Measurements from ENCODE around the gene KIAA0319L.
"Not testable (repeated sequence)": the region's sequence is repeated elsewhere in the genome, so short reads cannot be mapped to it uniquely, and the experiment has no call there.

KIAA0319L gene

DNA sequence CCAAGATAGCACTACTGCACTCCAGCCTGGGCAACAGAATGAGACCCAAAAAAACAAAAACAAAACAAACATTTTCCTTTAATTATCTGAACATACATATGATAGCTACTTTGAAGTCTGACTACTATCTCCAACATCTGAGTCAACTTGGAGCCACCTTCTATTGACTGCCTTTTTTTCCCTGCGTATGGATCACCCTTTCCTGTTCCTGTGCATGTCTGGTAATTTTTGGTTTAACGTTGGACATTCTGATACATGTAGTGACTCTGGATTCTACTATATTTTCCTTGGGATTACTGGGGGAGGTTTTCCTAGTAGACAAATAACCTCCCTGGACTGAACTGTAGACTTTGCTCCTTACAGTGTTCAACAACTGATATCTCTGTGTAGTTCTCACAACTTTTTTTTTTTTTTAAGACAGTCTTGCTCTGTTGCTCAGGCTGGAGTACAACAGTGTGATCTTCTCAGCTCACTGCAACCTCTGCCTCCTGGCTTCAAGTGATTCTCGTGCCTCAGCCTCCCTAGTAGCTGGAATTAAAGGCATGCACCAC, 70.3 kb downstream of the KIAA0319L start:
- DNase-seq (ENCODE audit: low read depth), result no peak

DNA sequence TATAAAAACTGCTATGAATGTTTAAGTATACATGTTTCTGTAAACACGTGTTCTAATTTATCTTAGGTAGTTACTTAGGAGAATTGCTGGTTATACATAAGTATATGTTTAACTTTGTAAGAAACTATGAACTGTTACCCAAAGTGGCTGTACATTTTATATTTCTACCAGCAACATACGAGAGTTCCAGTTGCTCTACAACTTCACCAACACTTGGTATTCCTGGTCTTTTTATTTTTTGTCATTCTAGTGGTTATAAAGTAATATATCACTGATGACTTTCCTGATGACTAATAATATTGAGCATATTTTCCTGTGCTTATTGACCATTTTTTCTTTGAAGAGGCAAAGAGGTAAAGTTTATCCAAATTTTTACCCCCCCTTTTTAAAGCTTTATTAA, 76.0 kb downstream of the KIAA0319L start:
- DNase-seq (ENCODE audit: low read depth), result no peak

DNA sequence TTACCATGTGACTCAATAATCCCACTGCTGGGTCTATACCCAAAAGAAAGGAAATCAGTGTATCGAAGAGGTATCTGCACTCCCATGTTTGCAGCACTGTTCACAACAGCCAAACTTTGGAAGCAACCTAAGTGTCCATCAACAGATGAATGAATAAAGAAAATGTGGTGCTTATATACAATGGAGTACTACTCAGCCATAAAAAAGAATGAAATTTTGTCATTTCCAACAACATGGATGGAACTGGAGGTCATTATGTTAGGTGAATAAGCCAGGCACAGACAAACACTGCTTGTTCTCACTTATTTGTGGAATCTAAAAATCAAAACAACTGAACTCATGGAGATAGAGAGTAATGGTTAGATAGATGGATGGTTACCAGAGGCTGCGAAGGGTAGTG, 79.3 kb downstream of the KIAA0319L start:
- no peak for DNase-seq (ENCODE audit: low read depth)

DNA sequence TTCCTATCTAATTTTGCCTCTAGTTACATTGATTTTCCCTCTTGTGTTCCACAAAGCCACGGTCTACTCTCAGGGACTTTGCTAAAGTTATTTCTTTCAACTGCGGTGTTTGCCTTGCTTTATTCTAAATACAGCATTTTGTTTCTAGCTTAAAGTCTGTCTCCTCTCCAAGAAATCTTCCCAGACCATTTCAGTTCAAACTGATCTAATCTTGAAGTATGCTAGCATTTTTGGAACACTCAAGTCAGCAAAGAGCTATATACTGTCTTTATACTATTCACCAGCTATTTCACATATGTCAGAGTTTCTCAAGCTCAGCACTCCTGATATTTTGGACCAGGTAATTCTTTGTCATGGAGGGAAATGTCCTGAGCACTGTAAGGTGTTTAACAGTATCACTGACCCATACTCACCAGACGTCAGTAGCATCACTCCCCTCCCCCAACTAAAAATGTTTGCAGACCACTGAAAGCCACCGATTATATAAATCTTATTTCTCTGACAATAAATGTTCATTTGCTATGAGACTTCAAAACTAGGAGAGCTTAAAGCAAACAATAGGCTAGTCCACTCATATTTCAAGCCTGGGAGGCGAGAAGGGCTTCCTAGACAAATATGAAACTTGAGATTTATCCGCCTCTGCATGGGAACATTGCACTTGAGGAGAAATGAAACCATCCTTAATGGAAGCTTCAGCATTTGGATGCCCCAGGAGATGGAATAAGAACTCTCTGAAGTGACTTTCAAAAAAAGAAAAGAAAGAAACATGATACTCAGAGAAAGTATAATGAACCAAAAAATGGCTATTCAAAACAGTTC, 81.1 kb downstream of the KIAA0319L start:
- DNase-seq (ENCODE audit: low read depth), result no peak

DNA sequence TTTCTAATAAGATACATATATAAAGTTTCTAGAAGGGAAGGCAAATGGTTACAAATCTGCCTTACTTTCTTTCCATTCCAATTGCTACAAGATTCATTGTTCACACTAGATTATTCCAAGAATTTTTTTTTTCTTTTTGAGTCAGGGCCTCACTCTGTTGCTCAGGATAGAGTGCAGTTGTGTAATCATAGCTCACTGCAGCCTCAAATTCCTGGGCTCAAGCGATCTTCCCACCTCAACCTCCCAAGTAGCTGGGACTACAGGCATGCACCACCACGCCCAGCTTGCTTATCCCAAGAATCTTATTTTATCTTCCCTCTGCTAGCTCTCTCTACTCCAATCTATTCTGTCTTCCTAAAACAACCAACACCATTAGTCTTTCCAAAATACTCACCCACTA, 81.8 kb downstream of the KIAA0319L start:
- DNase-seq (ENCODE audit: low read depth), result no peak

DNA sequence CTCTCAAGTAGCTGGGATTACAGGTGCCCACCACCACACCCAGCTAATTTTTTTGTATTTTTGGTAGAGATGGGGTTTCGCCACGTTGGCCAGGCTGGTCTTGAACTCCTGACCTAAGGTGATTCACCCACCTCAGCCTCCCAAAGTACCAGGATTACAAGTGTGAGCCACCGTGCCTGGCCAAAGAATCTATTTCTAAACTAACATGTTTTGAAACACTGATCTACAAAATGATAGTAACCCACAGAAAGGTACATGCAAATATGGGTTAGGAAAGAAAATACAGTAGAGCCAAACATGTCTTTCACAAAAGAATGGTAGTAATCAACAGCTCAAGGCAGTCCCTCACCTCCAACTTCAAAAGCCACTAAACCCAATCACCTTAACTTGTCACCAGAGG, 84.0 kb downstream of the KIAA0319L start:
- not testable (repeated sequence) for DNase-seq (ENCODE audit: low read depth)

DNA sequence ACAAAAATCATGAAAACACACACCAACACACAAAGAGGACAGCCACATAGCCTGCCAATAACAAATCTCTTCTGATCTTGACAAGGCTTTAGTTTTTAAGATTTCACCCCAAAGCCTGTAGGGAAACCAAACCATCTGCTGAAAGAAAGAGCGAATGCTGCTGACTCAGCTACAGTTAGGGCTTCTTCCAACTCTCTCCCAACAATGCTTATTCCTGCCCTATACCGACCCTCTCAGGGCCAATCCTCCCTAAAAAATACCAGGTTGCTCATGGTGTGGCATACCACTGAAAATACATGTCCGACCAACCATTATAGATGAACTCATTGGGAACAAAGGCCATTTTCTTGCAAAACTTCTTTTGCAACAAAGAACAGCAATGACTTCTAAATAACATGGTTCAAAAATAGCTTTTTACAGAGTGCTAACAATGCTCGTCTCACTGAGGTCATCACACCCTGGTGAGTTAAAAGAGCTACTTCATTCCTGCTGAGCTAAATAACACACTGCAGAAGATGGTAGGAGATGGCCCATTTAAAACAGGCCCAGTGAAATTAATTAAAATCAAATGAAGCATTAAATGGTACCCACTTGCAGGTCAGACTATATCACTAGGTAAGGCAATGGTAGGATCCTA, 86.1 kb downstream of the KIAA0319L start:
- DNase-seq (ENCODE audit: low read depth), result no peak

DNA sequence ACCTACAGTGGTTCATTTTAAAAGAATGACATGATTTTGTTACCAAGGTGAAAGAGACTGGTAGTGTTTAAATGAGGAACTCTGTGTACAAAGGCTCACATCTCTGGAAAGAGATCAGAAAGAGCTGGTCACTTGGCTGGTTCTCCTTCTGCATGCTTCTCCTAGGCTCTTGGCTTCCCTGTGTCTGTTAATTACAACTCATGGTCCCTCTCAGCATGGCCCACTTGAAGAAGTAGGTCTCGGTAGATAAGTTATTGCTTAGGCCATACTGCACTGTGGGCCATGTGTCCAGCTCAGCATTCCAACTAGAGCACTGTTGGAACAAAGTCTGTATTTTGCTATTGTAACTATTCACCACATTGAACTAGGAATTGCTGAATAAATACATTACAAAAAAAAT, 91.1 kb downstream of the KIAA0319L start:
- no peak for DNase-seq (ENCODE audit: low read depth)

DNA sequence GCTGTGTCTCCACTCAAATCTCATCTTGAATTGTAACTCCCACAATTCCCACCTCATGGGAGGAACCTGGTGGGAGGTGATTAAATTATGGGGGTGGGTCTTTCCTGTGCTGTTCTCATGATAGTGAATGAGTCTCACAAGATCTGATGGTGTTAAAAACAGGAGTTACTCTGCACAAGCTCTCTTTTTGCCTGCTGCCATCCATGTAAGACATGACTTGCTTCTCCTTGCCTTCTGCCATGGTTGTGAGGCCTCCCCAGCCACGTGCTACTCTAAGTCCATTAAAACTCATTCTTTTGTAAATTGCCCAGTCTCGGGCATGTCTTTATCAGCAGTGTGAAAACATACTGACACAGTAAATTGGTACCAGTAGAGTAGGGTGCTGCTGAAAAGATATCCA, 93.5 kb downstream of the KIAA0319L start:
- not testable (repeated sequence) for DNase-seq (ENCODE audit: low read depth)

DNA sequence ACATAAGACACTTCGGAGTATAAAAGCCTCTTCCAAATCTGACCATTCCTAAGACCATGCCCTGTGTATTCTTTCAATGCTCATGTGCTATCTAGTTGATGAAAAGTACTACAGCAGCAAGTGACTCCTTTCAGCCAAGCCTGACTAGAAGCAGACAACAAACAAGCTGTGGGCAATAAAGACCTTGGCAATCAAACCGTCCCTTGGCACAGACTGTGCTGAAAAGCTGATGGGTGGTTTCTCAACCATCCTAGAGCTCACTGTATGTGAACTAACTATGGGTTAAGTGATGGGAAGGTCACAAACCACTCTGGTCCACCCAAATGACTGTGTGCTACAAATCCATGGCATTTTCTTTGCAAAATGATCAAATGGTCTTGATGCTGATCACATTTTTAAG, 94.0 kb downstream of the KIAA0319L start:
- DNase-seq (ENCODE audit: low read depth), result no peak

DNA sequence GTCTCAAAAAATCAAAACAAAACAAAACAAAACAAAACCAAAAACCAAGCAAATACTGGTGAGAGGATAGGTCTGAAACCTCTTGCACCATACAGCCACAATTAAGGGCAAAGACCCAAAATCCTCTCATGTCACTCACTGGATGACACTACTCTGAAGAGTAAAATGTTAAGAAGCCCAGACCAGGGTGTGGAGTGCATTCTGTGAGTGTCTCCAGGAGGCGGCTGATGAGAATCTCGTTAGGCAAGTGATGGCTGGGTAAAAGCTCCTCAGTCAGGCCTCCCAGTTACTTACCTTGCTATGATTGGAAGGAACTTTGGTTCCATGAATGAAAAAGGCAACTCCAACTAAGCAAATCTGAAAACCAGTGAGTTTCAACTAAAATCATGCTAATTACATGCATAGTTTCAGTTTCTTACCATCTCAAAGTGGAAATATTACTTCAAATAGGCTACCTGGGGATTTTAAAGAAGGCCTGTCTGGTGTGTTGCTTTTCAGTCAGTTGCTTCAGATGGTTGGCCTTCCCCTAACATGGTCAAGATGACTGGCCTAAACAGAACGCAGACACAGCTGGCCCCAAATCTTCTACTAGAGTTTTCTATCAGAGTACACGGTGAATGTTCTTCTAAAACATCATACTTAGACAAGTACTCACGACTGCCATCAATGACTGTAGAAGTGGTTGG, 95.1 kb downstream of the KIAA0319L start:
- no peak for DNase-seq (ENCODE audit: low read depth)

DNA sequence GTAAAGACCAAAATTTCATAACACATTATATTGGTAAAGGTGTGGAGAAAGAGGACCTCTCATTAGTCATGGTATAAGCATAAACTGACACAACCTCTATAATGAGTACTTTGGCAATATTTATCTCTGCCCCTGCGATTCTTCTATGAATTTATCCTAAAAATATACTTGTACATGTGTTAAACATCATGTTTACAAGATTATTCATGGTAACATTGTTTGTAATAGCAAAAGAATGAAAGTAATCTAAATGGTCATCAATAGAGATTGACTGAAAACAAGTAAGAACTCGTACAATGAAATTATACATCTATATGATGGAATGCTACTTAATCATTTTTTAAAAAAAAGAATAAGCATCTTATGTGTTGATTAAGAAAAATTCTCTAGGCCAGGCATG, 96.4 kb downstream of the KIAA0319L start:
- DNase-seq (ENCODE audit: low read depth), result no peak

DNA sequence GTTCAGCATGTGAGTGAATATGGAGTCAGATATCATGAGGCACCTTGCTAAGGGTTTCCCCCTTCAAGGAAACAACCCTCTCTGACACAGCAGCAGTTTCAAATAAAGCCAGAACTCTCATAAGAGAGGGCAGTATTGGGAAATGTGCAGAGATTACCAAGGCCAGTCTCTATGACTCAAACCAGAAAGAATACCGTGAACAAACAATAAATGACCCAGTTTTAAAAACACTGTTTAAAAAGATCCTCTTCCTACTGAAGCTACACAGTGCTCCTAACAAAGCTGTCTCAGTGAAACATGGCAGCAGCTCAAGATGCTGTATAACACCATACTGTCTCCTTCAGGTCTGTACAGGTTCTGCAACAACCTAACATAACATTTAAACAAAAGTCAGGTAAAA, 102.6 kb downstream of the KIAA0319L start:
- no peak for DNase-seq (ENCODE audit: low read depth)

DNA sequence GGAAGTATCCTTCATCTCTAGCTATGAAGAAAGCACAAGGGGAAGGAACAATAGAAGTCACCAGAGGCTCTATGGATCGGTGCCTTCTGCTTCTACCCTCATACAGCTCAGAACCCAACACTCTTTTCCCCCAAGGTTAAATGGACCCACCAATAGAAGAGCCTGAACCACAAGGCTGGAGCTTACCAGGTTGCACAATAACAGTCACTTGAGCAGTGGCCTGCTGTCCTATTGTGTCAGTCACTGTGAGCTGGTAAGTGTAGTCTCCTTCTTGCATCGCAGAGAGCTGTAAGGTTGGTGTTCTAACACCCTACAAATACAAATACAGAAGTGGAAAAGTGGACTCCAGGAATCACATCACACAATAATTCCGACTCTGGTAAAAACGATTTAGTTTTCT, 103.0 kb downstream of the KIAA0319L start:
- no peak for DNase-seq (ENCODE audit: low read depth)

DNA sequence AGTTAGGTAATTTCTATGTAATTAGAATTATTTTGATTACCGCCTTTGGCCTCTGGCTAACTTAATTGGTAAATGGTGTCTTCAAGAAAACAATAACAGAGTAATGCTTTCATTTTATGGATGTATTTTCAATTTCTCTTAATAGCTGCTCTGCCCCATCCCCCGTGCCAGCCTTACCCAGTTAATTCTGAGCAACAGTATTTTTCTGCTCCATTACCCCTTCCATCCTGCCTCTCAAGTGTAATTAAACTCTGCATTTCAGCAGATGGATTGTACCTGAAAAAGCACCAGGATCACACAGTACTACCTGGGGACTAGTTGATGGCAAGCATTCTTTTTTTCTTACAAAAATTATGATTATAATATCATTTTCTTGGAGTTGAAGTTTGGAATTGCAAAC, 104.2 kb downstream of the KIAA0319L start:
- no peak for DNase-seq (ENCODE audit: low read depth)

DNA sequence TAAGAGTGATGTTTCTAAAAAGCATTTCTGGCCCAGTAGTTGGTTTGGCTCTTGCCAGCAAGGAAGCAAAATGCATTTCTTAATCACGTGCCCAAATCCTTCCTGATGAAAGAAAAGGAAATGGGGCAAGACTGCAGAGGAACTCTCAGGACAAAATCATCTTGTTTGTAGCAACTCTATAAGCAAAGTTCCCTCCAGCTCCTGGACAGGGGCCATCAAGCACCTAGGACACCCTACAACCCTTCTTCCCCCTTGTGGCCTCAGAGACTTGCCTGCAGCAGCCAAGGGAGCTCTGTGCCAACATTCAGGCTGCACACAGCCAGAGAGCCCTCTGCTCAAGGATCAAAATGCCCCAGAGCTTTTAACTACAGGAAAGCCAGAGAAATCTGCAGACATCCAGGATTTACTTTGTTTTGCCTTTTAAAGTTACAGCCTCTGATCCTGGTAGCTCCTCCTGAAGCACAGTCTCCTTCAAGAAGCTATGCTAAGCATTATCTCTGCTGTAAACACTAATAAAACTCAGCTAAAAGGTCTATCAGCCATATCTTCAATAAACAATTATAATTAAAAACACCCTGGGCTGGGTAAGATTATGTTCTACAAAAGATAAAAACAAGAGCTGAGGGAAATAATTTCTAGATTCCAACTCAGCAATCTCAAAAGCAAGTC, 105.0 kb downstream of the KIAA0319L start:
- DNase-seq (ENCODE audit: low read depth), result no peak

DNA sequence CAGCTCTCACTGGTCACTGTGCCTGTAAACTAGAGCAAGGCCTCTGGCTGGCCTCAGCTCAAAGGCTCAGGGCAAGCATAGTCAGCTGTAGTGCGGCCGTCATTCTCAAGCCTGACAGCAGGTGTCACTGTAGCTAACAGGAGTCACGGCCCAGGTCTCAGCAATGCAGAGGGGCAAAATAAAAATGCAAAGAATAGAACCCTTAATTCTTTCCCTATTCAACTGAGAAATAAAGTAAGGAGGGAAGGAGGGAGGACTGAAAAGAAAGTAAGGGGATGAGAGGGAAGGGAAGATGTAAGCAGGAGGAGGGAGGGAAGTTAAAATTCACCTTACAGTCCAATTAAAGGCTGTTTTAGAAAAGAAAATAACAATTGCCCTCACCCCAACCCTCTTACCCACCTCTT, 106.1 kb downstream of the KIAA0319L start:
- peak; percentile 58 for DNase-seq (ENCODE audit: low read depth)

DNA sequence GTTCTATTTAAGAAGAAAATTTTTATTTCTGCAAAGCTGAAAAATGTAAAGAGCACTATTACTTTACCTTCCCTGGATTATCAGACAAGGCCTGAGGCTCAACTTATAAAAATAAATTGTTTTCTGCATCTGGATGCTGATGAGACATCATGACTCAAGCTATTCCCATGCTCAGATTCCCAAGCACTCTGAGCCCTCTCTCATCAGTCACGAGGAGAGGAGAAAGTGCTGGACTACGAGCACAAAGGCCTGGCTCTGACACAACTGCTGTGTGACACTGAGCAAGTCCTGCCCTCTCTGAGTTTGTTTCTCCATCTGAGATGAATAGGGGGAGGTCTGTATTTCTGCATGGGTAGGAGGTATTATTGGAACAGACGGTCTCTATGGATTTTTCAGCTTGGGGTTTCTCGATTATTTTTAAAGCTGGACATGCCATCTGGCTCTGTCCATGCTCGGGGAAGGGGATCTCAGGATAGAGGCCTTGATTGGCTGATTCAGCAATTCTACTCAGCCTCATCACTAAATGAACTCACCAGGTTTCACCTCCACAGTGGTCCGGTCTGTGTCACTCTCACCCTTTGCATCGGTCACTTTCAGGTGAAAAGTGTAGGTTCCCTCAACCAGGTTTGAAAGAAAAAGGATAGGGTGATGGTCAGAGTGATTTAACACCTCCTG, 107.7 kb downstream of the KIAA0319L start:
- no peak for DNase-seq (ENCODE audit: low read depth)

DNA sequence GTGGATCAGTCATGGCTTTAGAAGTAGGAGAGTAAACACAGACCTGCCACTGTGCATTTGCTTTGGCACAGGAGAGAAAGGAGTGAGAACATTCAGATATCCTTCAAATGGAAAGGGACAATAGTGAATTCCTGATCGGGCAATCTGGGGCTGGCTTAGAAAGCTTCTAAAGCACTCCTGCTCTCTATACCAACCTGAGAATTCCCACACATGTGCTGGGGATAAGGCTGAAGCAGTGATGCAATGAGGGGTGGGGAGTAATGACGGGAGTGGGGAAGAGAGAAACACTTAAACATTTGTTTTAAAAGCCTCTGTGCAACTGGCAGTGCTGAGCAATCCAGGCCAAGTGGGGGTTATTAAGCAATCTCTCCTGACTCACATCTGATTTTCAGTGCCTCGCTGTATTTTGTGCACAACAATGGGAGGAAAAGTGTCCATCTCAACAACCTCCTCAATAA, 108.8 kb downstream of the KIAA0319L start:
- DNase-seq (ENCODE audit: low read depth), result no peak

DNA sequence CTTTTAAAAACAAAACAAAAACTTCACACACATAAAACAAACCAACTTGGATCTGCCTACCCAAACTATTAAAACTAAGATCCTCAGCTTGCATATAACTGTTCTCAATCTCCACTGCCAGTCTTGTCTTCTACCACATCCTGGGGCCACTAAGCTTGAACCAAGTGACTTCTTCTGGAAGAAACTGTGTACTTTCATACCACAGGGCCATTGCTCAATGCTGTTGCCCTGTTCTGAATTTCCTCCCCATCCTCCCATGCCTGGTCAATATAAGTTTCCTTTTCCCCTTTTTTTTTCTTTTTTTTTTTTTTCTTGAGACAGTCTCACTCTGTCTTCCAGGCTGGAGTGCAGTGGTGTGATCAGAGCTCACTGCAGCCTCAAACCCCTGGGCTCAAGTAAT, 109.9 kb downstream of the KIAA0319L start:
- no peak for DNase-seq (ENCODE audit: low read depth)

DNA sequence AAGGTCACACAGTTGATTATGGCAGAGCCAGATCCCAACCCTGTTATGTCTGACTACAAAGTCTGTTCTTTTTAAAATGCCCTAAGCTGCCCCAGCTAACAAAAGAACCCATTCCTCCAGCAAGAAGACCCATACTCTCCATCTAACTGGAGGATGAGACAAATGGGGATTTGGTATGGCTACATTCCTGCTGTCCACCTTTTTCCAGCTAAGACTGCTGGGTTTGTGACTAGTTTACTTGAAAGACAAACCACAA, 112.8 kb downstream of the KIAA0319L start:
- no peak for DNase-seq (ENCODE audit: low read depth)
